Measurements from ENCODE around the gene C1orf52.

The C1orf52 gene

DNA sequence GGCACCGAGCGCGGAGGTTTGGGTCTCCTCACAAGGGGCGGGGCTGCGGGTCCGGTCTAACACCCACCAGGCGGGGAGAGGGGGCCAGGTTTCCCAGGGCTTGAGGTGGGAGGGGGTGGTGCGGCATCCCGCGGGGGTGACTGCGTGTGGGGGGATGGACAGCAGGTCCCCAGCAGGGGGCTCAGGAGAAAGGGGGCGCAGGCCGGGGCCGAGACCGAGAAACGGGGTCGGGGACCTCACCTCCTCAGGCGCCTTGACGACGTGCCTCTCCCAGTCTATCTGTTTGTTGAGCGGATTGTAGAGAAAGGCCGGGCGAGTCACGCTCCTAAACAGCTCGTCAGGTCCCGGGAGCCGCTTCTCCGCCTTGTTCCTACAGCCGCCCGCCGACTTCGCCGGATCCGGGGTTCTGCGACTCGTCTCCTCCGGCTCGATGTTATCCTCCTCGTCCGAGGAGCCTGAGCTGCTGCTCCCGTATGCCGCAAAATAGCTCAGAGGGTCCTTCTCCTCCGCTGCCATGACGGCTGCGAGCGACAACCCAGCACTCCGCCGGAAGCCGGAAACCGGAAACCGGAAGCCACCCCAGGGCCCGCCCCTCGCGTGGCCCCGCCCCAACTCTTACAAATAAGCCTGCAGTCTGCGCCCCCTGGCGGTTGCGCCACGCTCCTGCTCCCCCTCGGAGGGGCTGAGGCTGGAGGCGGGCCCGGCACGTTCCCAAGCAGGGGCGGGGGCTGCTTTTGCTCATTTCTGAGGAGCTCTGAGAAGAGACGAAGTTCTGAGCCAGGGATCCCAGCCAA is at the start of gene C1orf52:
Gene C1orf52, minus strand, starts transcription at position 545 of the 794 bp plus-strand sequence. Its CDS starts 29 bp downstream, at position 516.
- H3K4me1 ChIP-seq (ENCODE audit: control insufficient read depth in 1 of 2, insufficient read depth in 2 of 2, low read length in 2 of 2), result peaks cover 9 to 37% of the 10 kb centered on the region in 2 donors

GRCh38 chr1:85308833-85309350 is 49.4 kb upstream of the C1orf52 start:
- H3K9me3 ChIP-seq (ENCODE audit: control insufficient read depth in 1 of 2, low read length in 2 of 2), result no peaks in the 10 kb centered on the region
- peaks cover 0 to 7% of the 10 kb centered on the region in 2 donors for H3K4me1 ChIP-seq (ENCODE audit: control insufficient read depth in 1 of 2, insufficient read depth in 2 of 2, low read length in 2 of 2)
- no peaks in the 10 kb centered on the region for H3K27me3 ChIP-seq (ENCODE audit: low read depth, low read length)
- H3K27ac ChIP-seq (ENCODE audit: low read length), result no peak overlapping the region
- H3K36me3 ChIP-seq (ENCODE audit: control insufficient read depth in 1 of 2, insufficient read depth in 2 of 2, low read length in 2 of 2), result no peaks in the 10 kb centered on the region
- H3K4me3 ChIP-seq (ENCODE audit: low read depth in 1 of 2, low read length in 2 of 2), result no peak overlapping the region

More for the DNA sequence above, at the start of gene C1orf52:
- Histone ChIP-seq H3K4me3 (ENCODE audit: low read depth in 1 of 2, low read length in 2 of 2) (peak within 1 kb of the TSS; percentile 78 to 83), H3K36me3 (ENCODE audit: control insufficient read depth in 1 of 2, insufficient read depth in 2 of 2, low read length in 2 of 2) (peaks cover 11 to 15% of the 10 kb centered on the region in 2 donors), H3K27ac (ENCODE audit: low read length) (peak within 1 kb of the TSS; percentile 87), H3K9me3 (ENCODE audit: control insufficient read depth in 1 of 2, low read length in 2 of 2) (no peaks in the 10 kb centered on the region), H3K27me3 (ENCODE audit: low read depth, low read length) (no peaks in the 10 kb centered on the region)

- Histone ChIP-seq H3K4me1 (ENCODE audit: control insufficient read depth in 1 of 2, insufficient read depth in 2 of 2, low read length in 2 of 2) (peaks cover 0 to 5% of the 10 kb centered on the region in 2 donors), H3K27me3 (ENCODE audit: low read depth, low read length) (no peaks in the 10 kb centered on the region), H3K4me3 (ENCODE audit: low read depth in 1 of 2, low read length in 2 of 2) (no peak overlapping the region), H3K27ac (ENCODE audit: low read length) (no peak overlapping the region), H3K36me3 (ENCODE audit: control insufficient read depth in 1 of 2, insufficient read depth in 2 of 2, low read length in 2 of 2) (no peaks in the 10 kb centered on the region), H3K9me3 (ENCODE audit: control insufficient read depth in 1 of 2, low read length in 2 of 2) (no peaks in the 10 kb centered on the region)
These were observed 48.7 kb upstream of the C1orf52 start for GRCh38 chr1:85307987-85308832.

GRCh38 chr1:85306236-85306635 is 46.8 kb upstream of the C1orf52 start:
- no peaks in the 10 kb centered on the region for H3K36me3 ChIP-seq (ENCODE audit: control insufficient read depth in 1 of 2, insufficient read depth in 2 of 2, low read length in 2 of 2)
- no peak overlapping the region for H3K27ac ChIP-seq (ENCODE audit: low read length)
- H3K9me3 ChIP-seq (ENCODE audit: control insufficient read depth in 1 of 2, low read length in 2 of 2), result no peaks in the 10 kb centered on the region
- H3K4me1 ChIP-seq (ENCODE audit: control insufficient read depth in 1 of 2, insufficient read depth in 2 of 2, low read length in 2 of 2), result peaks cover 0 to 5% of the 10 kb centered on the region in 2 donors
- H3K27me3 ChIP-seq (ENCODE audit: low read depth, low read length), result no peaks in the 10 kb centered on the region
- no peak overlapping the region for H3K4me3 ChIP-seq (ENCODE audit: low read depth in 1 of 2, low read length in 2 of 2)

DNA sequence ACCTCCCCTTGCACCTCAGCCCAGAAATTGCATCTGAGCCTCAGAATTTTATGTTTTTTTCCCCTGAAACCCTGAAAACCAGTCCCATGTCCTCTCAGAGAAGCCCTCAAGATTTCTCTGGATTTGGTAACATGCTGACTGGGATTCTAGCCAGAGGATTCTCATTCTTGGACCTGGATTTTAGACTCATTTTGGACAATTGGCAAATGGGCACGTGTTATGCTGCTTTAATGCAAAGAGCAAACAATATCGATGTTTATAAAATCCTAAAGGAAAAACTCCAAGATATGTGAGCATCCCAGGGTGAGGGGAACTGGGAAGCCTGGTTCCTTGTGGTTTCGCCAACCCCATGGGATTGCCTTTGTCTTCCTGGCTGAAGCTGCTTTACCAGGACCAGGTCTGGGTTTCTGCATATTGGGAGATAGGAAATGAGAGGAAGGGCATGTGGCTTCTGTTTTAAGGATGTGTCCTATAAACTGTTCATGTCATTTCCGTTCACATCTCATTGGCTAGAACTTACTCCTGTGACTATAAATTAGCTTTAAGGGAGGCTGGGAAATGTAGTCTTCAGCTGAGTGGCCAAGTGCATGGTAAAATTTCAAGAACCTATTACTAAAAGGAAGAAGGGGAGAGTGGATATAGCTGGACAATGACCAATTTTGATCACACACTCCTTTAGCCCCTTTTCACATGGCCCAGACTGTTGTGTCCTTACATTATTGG is 44.1 kb upstream of the C1orf52 start:
- Histone ChIP-seq H3K27me3 (ENCODE audit: low read depth, low read length) (no peaks in the 10 kb centered on the region), H3K9me3 (ENCODE audit: control insufficient read depth in 1 of 2, low read length in 2 of 2) (no peaks in the 10 kb centered on the region), H3K36me3 (ENCODE audit: control insufficient read depth in 1 of 2, insufficient read depth in 2 of 2, low read length in 2 of 2) (no peaks in the 10 kb centered on the region), H3K27ac (ENCODE audit: low read length) (no peak overlapping the region), H3K4me3 (ENCODE audit: low read depth in 1 of 2, low read length in 2 of 2) (no peak overlapping the region), H3K4me1 (ENCODE audit: control insufficient read depth in 1 of 2, insufficient read depth in 2 of 2, low read length in 2 of 2) (peaks cover 0 to 4% of the 10 kb centered on the region in 2 donors)

- no peak overlapping the region for H3K27ac ChIP-seq (ENCODE audit: low read length)
- H3K4me1 ChIP-seq (ENCODE audit: control insufficient read depth in 1 of 2, insufficient read depth in 2 of 2, low read length in 2 of 2), result peaks cover 10 to 14% of the 10 kb centered on the region in 2 donors
- no peaks in the 10 kb centered on the region for H3K27me3 ChIP-seq (ENCODE audit: low read depth, low read length)
- H3K36me3 ChIP-seq (ENCODE audit: control insufficient read depth in 1 of 2, insufficient read depth in 2 of 2, low read length in 2 of 2), result no peaks in the 10 kb centered on the region
- no peaks in the 10 kb centered on the region for H3K9me3 ChIP-seq (ENCODE audit: control insufficient read depth in 1 of 2, low read length in 2 of 2)
- no peak overlapping the region for H3K4me3 ChIP-seq (ENCODE audit: low read depth in 1 of 2, low read length in 2 of 2)
These were observed 40.7 kb upstream of the C1orf52 start for GRCh38 chr1:85300140-85300539.

GRCh38 chr1:85297855-85298629 is 38.6 kb upstream of the C1orf52 start:
- Histone ChIP-seq H3K4me1 (ENCODE audit: control insufficient read depth in 1 of 2, insufficient read depth in 2 of 2, low read length in 2 of 2) (peaks cover 10 to 14% of the 10 kb centered on the region in 2 donors), H3K27ac (ENCODE audit: low read length) (peak overlapping the region; percentile 39), H3K36me3 (ENCODE audit: control insufficient read depth in 1 of 2, insufficient read depth in 2 of 2, low read length in 2 of 2) (no peaks in the 10 kb centered on the region), H3K4me3 (ENCODE audit: low read depth in 1 of 2, low read length in 2 of 2) (peak overlapping the region; percentile 1 to 31), H3K9me3 (ENCODE audit: control insufficient read depth in 1 of 2, low read length in 2 of 2) (no peaks in the 10 kb centered on the region), H3K27me3 (ENCODE audit: low read depth, low read length) (no peaks in the 10 kb centered on the region)

- Histone ChIP-seq H3K9me3 (ENCODE audit: control insufficient read depth in 1 of 2, low read length in 2 of 2) (no peaks in the 10 kb centered on the region), H3K4me3 (ENCODE audit: low read depth in 1 of 2, low read length in 2 of 2) (peak overlapping the region in 1 of 2 donors; percentile 31), H3K36me3 (ENCODE audit: control insufficient read depth in 1 of 2, insufficient read depth in 2 of 2, low read length in 2 of 2) (no peaks in the 10 kb centered on the region), H3K27ac (ENCODE audit: low read length) (peak overlapping the region; percentile 39), H3K27me3 (ENCODE audit: low read depth, low read length) (no peaks in the 10 kb centered on the region), H3K4me1 (ENCODE audit: control insufficient read depth in 1 of 2, insufficient read depth in 2 of 2, low read length in 2 of 2) (peaks cover 10 to 14% of the 10 kb centered on the region in 2 donors)
These were observed 38.0 kb upstream of the C1orf52 start for GRCh38 chr1:85297538-85297854.

- Histone ChIP-seq H3K27me3 (ENCODE audit: low read depth, low read length) (no peaks in the 10 kb centered on the region), H3K4me1 (ENCODE audit: control insufficient read depth in 1 of 2, insufficient read depth in 2 of 2, low read length in 2 of 2) (peaks cover 10 to 14% of the 10 kb centered on the region in 2 donors), H3K36me3 (ENCODE audit: control insufficient read depth in 1 of 2, insufficient read depth in 2 of 2, low read length in 2 of 2) (no peaks in the 10 kb centered on the region), H3K27ac (ENCODE audit: low read length) (no peak overlapping the region), H3K9me3 (ENCODE audit: control insufficient read depth in 1 of 2, low read length in 2 of 2) (no peaks in the 10 kb centered on the region), H3K4me3 (ENCODE audit: low read depth in 1 of 2, low read length in 2 of 2) (no peak overlapping the region)
These were observed 37.5 kb upstream of the C1orf52 start for GRCh38 chr1:85296980-85297379.

GRCh38 chr1:85295654-85296053 is 36.2 kb upstream of the C1orf52 start:
- H3K36me3 ChIP-seq (ENCODE audit: control insufficient read depth in 1 of 2, insufficient read depth in 2 of 2, low read length in 2 of 2), result no peaks in the 10 kb centered on the region
- peaks cover 10 to 14% of the 10 kb centered on the region in 2 donors for H3K4me1 ChIP-seq (ENCODE audit: control insufficient read depth in 1 of 2, insufficient read depth in 2 of 2, low read length in 2 of 2)
- no peaks in the 10 kb centered on the region for H3K9me3 ChIP-seq (ENCODE audit: control insufficient read depth in 1 of 2, low read length in 2 of 2)
- no peaks in the 10 kb centered on the region for H3K27me3 ChIP-seq (ENCODE audit: low read depth, low read length)
- H3K27ac ChIP-seq (ENCODE audit: low read length), result no peak overlapping the region
- H3K4me3 ChIP-seq (ENCODE audit: low read depth in 1 of 2, low read length in 2 of 2), result no peak overlapping the region

Measured in muscle layer of duodenum (tissue), 2 donors.